Cardiac muscle cell (in vitro differentiated cells and primary cell): ENCODE measurements around the gene ANKRD13C. TPM values are rescaled to one million over a fixed set of nuclear protein-coding genes. Genes with fewer than 3 reads are reported as not detected.

Source experiments
- DNase-seq, 2 donors: peaks; one replicate each; pipeline versions ENCODE4 v3.0.0 to v3.0.0-alpha.2; 2010 to 2017; ENCODE audit warnings: low read depth in 1 of 2, low spot score in 1 of 2
- H3K27ac ChIP-seq: fragments of 200-600 bp; sonication (generic); 2 replicates; pipeline ENCODE4 v1.5.1; 2016
- H3K27me3 ChIP-seq: fragments of 200-600 bp; sonication (generic); 2 replicates; pipeline ENCODE4 v1.6.0; 2016; ENCODE audit warnings: control low read depth
- H3K36me3 ChIP-seq: fragments of 200-600 bp; sonication (generic); 2 replicates; pipeline ENCODE4 v1.5.1; 2016; ENCODE audit warnings: control low read depth
- H3K4me1 ChIP-seq: fragments of 200-600 bp; sonication (generic); 2 replicates; pipeline ENCODE4 v1.8.1; 2017; ENCODE audit warnings: low read depth, mild to moderate bottlenecking, mixed run types
- H3K4me3 ChIP-seq: fragments of 200-600 bp; sonication (generic); 2 replicates; pipeline ENCODE4 v1.5.1; 2016; ENCODE audit warnings: mild to moderate bottlenecking
- H3K9me3 ChIP-seq: fragments of 200-600 bp; sonication (generic); 2 replicates; pipeline ENCODE4 v1.5.1; 2017; ENCODE audit warnings: low read depth, mild to moderate bottlenecking, control low read depth
- polyA plus RNA-seq: library from polyadenylated mRNA; unstranded; fragments of >200 nt; fragmentation: Nextera tagmentation; extraction: Ambion mirVana; gene quantifications from 2 replicates; pipeline ENCODE4 v1.2.1, GENCODE V29; 2016
- total RNA-seq: library from RNA; depleted of rRNA; stranded (reverse); fragments of >200 nt; gene quantifications from 2 replicates; pipeline ENCODE4 v1.2.3, GENCODE V29; 2016
- TF ChIP-seq, protein P1 (sequence below): IDR thresholded peaks from 2 replicates; pipeline ENCODE4 v1.5.1; 2012; ENCODE audit warnings: low read depth, mild to moderate bottlenecking, low read length

The ANKRD13C gene
- total and polyA plus RNA-seq, 2 experiments from 2014 or later: 18.2 to 26.3 TPM

DNA sequence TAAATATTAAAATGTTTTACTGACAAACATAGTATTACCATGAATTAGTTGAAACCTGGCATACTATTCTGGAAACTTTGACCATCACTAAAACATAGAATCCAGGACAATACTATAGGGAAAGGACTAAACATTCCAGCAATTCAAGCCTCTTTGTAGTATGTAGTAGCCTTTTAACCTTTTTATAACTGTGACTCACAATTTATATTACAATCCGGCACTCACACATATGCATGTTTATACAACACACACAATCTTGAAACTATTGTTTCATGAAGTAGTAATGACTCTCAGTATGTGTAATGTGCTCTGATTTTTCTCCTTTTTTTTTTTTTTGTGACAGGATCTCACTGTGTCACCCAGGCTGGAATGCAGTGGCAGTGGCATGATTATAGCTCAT, 64.3 kb downstream of the ANKRD13C start:
- Histone ChIP-seq H3K9me3 (no peaks in the 10 kb centered on the region), H3K36me3 (peaks cover 39% of the 10 kb centered on the region), H3K4me1 (no peaks in the 10 kb centered on the region), H3K27ac (no peak overlapping the region), H3K27me3 (no peaks in the 10 kb centered on the region), H3K4me3 (no peak overlapping the region)
- no peak for DNase-seq
- TF ChIP-seq, protein P1, sequence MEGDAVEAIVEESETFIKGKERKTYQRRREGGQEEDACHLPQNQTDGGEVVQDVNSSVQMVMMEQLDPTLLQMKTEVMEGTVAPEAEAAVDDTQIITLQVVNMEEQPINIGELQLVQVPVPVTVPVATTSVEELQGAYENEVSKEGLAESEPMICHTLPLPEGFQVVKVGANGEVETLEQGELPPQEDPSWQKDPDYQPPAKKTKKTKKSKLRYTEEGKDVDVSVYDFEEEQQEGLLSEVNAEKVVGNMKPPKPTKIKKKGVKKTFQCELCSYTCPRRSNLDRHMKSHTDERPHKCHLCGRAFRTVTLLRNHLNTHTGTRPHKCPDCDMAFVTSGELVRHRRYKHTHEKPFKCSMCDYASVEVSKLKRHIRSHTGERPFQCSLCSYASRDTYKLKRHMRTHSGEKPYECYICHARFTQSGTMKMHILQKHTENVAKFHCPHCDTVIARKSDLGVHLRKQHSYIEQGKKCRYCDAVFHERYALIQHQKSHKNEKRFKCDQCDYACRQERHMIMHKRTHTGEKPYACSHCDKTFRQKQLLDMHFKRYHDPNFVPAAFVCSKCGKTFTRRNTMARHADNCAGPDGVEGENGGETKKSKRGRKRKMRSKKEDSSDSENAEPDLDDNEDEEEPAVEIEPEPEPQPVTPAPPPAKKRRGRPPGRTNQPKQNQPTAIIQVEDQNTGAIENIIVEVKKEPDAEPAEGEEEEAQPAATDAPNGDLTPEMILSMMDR: no peak

DNA sequence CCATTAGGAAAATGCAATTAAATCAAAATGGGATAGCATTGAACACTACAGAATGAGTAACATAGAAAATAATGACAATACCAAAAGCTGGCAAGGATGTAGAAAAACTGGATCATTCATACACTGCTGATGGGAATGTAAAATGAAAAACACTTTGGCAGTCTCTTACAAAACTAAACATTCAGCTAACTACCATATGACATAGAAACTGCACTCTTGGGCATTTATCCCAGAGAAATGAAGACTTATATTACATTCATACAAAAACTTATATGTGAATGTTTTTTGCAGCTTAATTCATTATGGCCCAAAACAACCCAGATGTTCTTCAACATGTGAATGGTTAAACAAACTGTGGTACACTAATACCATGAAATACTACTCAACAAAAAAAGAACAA, 66.4 kb downstream of the ANKRD13C start:
- no peaks in the 10 kb centered on the region for H3K27me3 ChIP-seq
- no peak overlapping the region for H3K27ac ChIP-seq
- no peaks in the 10 kb centered on the region for H3K9me3 ChIP-seq
- DNase-seq: no peak
- no peaks in the 10 kb centered on the region for H3K4me1 ChIP-seq
- H3K36me3 ChIP-seq: peaks cover 23% of the 10 kb centered on the region
- TF ChIP-seq, protein P1: no peak
- no peak overlapping the region for H3K4me3 ChIP-seq

DNA sequence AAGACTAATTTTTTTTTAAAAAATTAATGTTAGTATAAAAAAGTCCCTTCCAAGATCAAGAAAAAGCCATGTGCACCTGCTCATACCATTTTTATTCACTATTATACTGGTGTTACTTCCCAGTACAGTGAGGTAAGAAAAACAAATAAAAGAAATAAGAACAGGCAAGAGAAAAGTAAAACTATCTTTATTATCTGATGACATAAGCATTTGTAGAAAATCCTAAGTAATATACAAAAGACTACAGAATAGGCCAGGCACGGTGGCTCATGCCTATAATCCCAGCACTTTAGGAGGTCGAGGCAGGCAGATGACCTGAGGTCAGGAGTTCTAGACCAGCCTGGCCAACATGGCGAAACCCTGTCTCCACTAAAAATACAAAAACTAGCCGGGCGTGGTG, 68.1 kb downstream of the ANKRD13C start:
- Histone ChIP-seq H3K4me3 (no peak overlapping the region), H3K4me1 (no peaks in the 10 kb centered on the region), H3K36me3 (peaks cover 11% of the 10 kb centered on the region), H3K9me3 (no peaks in the 10 kb centered on the region), H3K27me3 (no peaks in the 10 kb centered on the region), H3K27ac (no peak overlapping the region)
- TF ChIP-seq, protein P1: no peak
- DNase-seq: no peak

DNA sequence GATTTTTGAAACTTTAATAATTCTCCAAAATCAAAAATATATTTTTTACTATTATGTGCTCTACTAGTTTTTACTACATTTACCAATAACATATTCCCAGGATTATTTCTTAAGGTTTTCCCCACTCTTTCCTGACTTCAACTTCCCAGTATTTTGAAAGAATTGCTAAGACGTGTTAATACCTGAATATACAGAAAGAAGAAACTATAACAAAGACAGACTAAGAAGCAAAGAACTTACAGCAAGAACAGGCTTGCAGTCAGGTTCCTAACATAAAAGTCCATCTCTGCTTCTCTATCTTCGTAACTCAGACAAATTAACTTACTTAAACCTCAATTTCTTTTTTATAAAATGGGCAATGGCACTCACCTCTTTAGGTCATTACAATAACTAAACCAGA, 70.2 kb downstream of the ANKRD13C start:
- no peaks in the 10 kb centered on the region for H3K9me3 ChIP-seq
- no peak overlapping the region for H3K4me3 ChIP-seq
- no peak overlapping the region for H3K27ac ChIP-seq
- DNase-seq: no peak
- no peaks in the 10 kb centered on the region for H3K27me3 ChIP-seq
- TF ChIP-seq, protein P1: no peak
- peaks cover 6% of the 10 kb centered on the region for H3K36me3 ChIP-seq
- no peaks in the 10 kb centered on the region for H3K4me1 ChIP-seq

DNA sequence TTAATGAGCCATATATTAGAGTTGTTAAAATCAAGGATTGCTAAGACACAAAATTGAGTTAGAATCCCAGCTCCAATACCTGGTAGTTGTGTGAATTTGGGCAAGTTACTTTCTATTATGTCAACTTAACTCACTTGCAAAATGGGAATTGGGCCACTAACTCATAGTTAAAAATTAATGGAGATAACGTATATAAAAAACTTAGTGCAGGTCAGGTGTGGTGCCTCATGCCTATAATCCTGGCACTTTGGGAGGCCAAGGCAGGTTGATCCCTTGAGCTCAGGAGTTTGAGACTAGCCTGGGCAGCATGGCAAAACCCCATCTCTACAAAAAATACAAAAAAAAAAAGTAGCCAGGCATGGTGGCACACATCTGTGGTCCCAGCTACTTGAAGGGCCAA, 75.8 kb downstream of the ANKRD13C start:
- H3K27me3 ChIP-seq: no peaks in the 10 kb centered on the region
- TF ChIP-seq, protein P1: no peak
- H3K4me3 ChIP-seq: no peak overlapping the region
- H3K9me3 ChIP-seq: no peaks in the 10 kb centered on the region
- no peak overlapping the region for H3K27ac ChIP-seq
- no peaks in the 10 kb centered on the region for H3K4me1 ChIP-seq
- no peak for DNase-seq
- peaks cover 24% of the 10 kb centered on the region for H3K36me3 ChIP-seq

DNA sequence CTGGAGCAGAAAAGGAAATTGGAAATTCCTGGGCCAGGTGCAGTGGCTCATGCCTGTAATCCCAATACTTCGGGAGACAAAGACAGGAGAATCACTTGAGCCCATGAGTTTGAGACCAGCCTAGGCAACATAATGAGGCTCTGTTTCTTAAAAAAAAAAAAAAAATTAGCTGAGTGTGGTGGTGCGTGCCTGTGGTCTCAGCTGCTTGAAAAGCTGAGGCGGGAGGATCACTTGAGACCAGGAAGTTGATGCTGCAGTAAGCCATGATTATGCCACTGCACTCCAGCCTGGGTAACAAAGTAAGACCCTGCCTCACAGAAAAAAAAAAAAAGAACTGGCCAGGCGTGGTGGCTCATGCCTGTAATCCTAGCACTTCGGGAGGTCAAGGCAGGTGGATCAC, 76.6 kb downstream of the ANKRD13C start:
- no peak overlapping the region for H3K4me3 ChIP-seq
- no peaks in the 10 kb centered on the region for H3K27me3 ChIP-seq
- peaks cover 24% of the 10 kb centered on the region for H3K36me3 ChIP-seq
- no peak for DNase-seq
- H3K9me3 ChIP-seq: no peaks in the 10 kb centered on the region
- TF ChIP-seq, protein P1: no peak
- H3K27ac ChIP-seq: no peak overlapping the region
- H3K4me1 ChIP-seq: no peaks in the 10 kb centered on the region
